GM23338 (cell line): Measurements from ENCODE around the gene ADRA1B. TPM values are rescaled to one million over a fixed set of nuclear protein-coding genes. Genes with fewer than 3 reads are reported as not detected.
A peak's percentile ranks its signal among the peaks of the same experiment; 100 is the strongest.

Experiments
- ATAC-seq: fragments of 200-7000 bp; cut with Tn5 transposase; 3 replicates; pipeline ENCODE4 v1.9.1; 2020
- DNase-seq: peaks from one replicate; pipeline ENCODE4 v3.0.0-alpha.2; 2015; ENCODE audit warnings: low spot score
- H2AFZ ChIP-seq: fragments of 200-600 bp; sonication (generic); 2 replicates; pipeline ENCODE4 v1.8.0; 2016; ENCODE audit warnings: antibody characterized with exemption, mild to moderate bottlenecking, moderate library complexity
- H3F3A ChIP-seq: fragments of 200-600 bp; sonication (generic); replicated peaks from 2 replicates; pipeline ENCODE4 v1.8.0; 2017; ENCODE audit warnings: antibody characterized with exemption, mixed run types, low read depth
- H3K27ac ChIP-seq: fragments of 200-600 bp; sonication (generic); 2 replicates; pipeline ENCODE4 v1.6.1; 2016; ENCODE audit warnings: low read depth
- H3K27me3 ChIP-seq: fragments of 200-600 bp; sonication (generic); 2 replicates; pipeline ENCODE4 v1.8.0; 2016; ENCODE audit warnings: mild to moderate bottlenecking, mixed run types, moderate library complexity; ENCODE audit not compliant: insufficient read depth
- H3K36me3 ChIP-seq: fragments of 200-600 bp; sonication (generic); 2 replicates; pipeline ENCODE4 v1.8.0; 2016; ENCODE audit warnings: mild to moderate bottlenecking; ENCODE audit not compliant: insufficient read depth
- H3K4me1 ChIP-seq: fragments of 200-600 bp; sonication (generic); 2 replicates; pipeline ENCODE4 v1.8.0; 2016; ENCODE audit warnings: mild to moderate bottlenecking, moderate library complexity; ENCODE audit not compliant: insufficient read depth
- H3K4me2 ChIP-seq: fragments of 200-600 bp; sonication (generic); 2 replicates; pipeline ENCODE4 v1.7.1; 2017; ENCODE audit warnings: mixed run types
- H3K4me3 ChIP-seq: fragments of 200-600 bp; sonication (generic); 2 replicates; pipeline ENCODE4 v1.6.1; 2016; ENCODE audit warnings: mixed run types
- H3K79me2 ChIP-seq: fragments of 200-600 bp; sonication (generic); replicated peaks from 2 replicates; pipeline ENCODE4 v1.8.0; 2017; ENCODE audit warnings: mild to moderate bottlenecking; ENCODE audit not compliant: insufficient read depth
- H3K9me2 ChIP-seq: fragments of 200-600 bp; sonication (generic); 2 replicates; pipeline ENCODE4 v1.8.0; 2017; ENCODE audit not compliant: insufficient read depth
- H4K20me1 ChIP-seq: fragments of 200-600 bp; sonication (generic); replicated peaks from 2 replicates; pipeline ENCODE4 v1.8.0; 2017; ENCODE audit warnings: mild to moderate bottlenecking; ENCODE audit not compliant: insufficient read depth
- H3K27ac Mint-ChIP-seq: 2 replicates; pipeline ENCODE4 v1.8.0; 2020; ENCODE audit warnings: inconsistent platforms, mild to moderate bottlenecking, moderate library complexity, mixed read lengths
- H3K27me3 Mint-ChIP-seq: 3 replicates; pipeline ENCODE4 v1.8.0; 2022; ENCODE audit warnings: low read depth, mild to moderate bottlenecking, moderate library complexity, mixed read lengths, inconsistent platforms; ENCODE audit not compliant: insufficient read depth, poor library complexity
- H3K36me3 Mint-ChIP-seq: 3 replicates; pipeline ENCODE4 v1.8.0; 2021; ENCODE audit warnings: low read depth, mild to moderate bottlenecking, inconsistent platforms, moderate library complexity, mixed read lengths
- H3K4me1 Mint-ChIP-seq: 3 replicates; pipeline ENCODE4 v1.8.0; 2020; ENCODE audit warnings: mild to moderate bottlenecking, inconsistent platforms, mixed read lengths
- H3K4me3 Mint-ChIP-seq: 3 replicates; pipeline ENCODE4 v1.8.0; 2021; ENCODE audit warnings: moderate library complexity, mild to moderate bottlenecking, inconsistent platforms, mixed read lengths
- H3K9me3 Mint-ChIP-seq: 3 replicates; pipeline ENCODE4 v1.8.0; 2020; ENCODE audit warnings: moderate library complexity, mild to moderate bottlenecking, inconsistent platforms, mixed read lengths
- CREB1 ChIP-seq: fragments of 250-450 bp; sonication (Bioruptor Pico); IDR thresholded peaks from 2 replicates; pipeline ENCODE4 v1.5.0; 2020; ENCODE audit warnings: low read depth, mild to moderate bottlenecking, moderate library complexity
- EZH2 ChIP-seq: fragments of 200-600 bp; sonication (generic); IDR thresholded peaks from one replicate; pipeline ENCODE4 v1.8.0; 2017; ENCODE audit warnings: antibody characterized with exemption, mild to moderate bottlenecking, low read depth; ENCODE audit not compliant: unreplicated experiment
- NANOG ChIP-seq: IDR thresholded peaks from 2 replicates; pipeline ENCODE4 v1.6.1; 2016; ENCODE audit warnings: antibody characterized with exemption, borderline replicate concordance
- POLR2AphosphoS5 ChIP-seq: IDR thresholded peaks from 2 replicates; pipeline ENCODE4 v1.6.1; 2016; ENCODE audit warnings: antibody characterized with exemption, low read depth
- ZNF114 ChIP-seq: fragments of 250-450 bp; sonication (Bioruptor Pico); IDR thresholded peaks from 2 replicates; pipeline ENCODE4 v1.5.0; 2020; ENCODE audit warnings: mild to moderate bottlenecking, moderate library complexity
- ZNF462 ChIP-seq: fragments of 250-450 bp; sonication (Bioruptor Pico); IDR thresholded peaks from 2 replicates; pipeline ENCODE4 v1.5.0; 2020; ENCODE audit warnings: mild to moderate bottlenecking, moderate library complexity
- polyA plus RNA-seq: library from polyadenylated mRNA; unstranded; fragments of >200 nt; fragmentation: Nextera tagmentation; extraction: Ambion mirVana; gene quantifications from 2 replicates; pipeline ENCODE4 v1.2.1, GENCODE V29; 2016
- total RNA-seq: library from RNA; depleted of rRNA; stranded (reverse); fragments of >200 nt; shearing (Covaris generic); gene quantifications from 2 replicates; pipeline ENCODE4 v1.2.3, GENCODE V29; 2014

ADRA1B gene
- total and polyA plus RNA-seq, 2 experiments from 2014 or later: not detected

GRCh38 chr5:159890141-159890540 lies 26.1 kb upstream of the ADRA1B start (continued):
- no peak for TF ChIP-seq CREB1
- no peak for TF ChIP-seq POLR2AphosphoS5
- TF ChIP-seq ZNF114 (CRISPR knock-in tag): no peak
- TF ChIP-seq ZNF462 (CRISPR knock-in tag): no peak
- TF ChIP-seq EZH2: no peak
- no peak for TF ChIP-seq NANOG

GRCh38 chr5:159891371-159891770 lies 24.9 kb upstream of the ADRA1B start:
- Histone ChIP-seq H3K4me1 (no peaks in the 10 kb centered on the region), H3K27me3 (no peaks in the 10 kb centered on the region), H3K9me2 (peaks cover 15% of the 10 kb centered on the region), H2AFZ (peak overlapping the region; percentile 85), H3K79me2 (no peaks in the 10 kb centered on the region), H3F3A (no peaks in the 10 kb centered on the region), H3K27ac (no peak overlapping the region), H3K4me3 (no peak overlapping the region), H3K4me2 (no peak overlapping the region), H3K36me3 (no peaks in the 10 kb centered on the region), H4K20me1 (no peaks in the 10 kb centered on the region)
- peak; percentile 94 for ATAC-seq
- Mint-ChIP-seq H3K27me3 (peaks cover 2% of the 10 kb centered on the region), H3K4me1 (peaks cover 8% of the 10 kb centered on the region; the same call in 2 of the 3 replicates), H3K9me3 (no peaks in the 10 kb centered on the region), H3K4me3 (no peak overlapping the region), H3K27ac (peak overlapping the region; percentile 52; the same call in 1 of the 2 replicates), H3K36me3 (no peaks in the 10 kb centered on the region)
- peak; percentile 81 for DNase-seq
- TF ChIP-seq ZNF114 (CRISPR knock-in tag) (no peak), CREB1 (0 out of 2 replicates have a peak, but pooled peaks have one; percentile 43)
